WTC11 (cell line): ENCODE measurements around the gene C14orf93. TPM values are rescaled to one million over a fixed set of nuclear protein-coding genes. Genes with fewer than 3 reads are reported as not detected.

ENCODE experiments used
- ATAC-seq: fragments of 200-7000 bp; cut with Tn5 transposase; 2 replicates; pipeline ENCODE4 v1.10.0; 2021; ENCODE audit warnings: mild to moderate bottlenecking, moderate library complexity
- CTCF ChIA-PET: fragments of 300-600 bp; sonication (Branson Sonifier 250); formaldehyde crosslinking; loops from one replicate; lab custom pipeline; 2021; ENCODE audit warnings: antibody characterized with exemption; lab: Charles Lee
- POLR2A ChIA-PET: fragments of 350-600 bp; sonication (Branson Sonifier 250); formaldehyde crosslinking; loops from one replicate; lab custom pipeline; 2021; ENCODE audit warnings: antibody characterized with exemption; lab: Charles Lee
- DNase-seq: peaks from one replicate; pipeline ENCODE4 v3.0.0; 2021; ENCODE audit warnings: low spot score
- H3K27ac Mint-ChIP-seq: 2 replicates; pipeline ENCODE4 v1.8.0; 2021; ENCODE audit warnings: mixed read lengths
- H3K27me3 Mint-ChIP-seq: 2 replicates; pipeline ENCODE4 v1.8.0; 2021; ENCODE audit warnings: low read depth, mild to moderate bottlenecking, moderate library complexity, mixed read lengths
- H3K36me3 Mint-ChIP-seq: 2 replicates; pipeline ENCODE4 v1.8.0; 2021; ENCODE audit warnings: mixed read lengths
- H3K4me1 Mint-ChIP-seq: 2 replicates; pipeline ENCODE4 v1.8.0; 2022; ENCODE audit warnings: mixed read lengths
- H3K4me3 Mint-ChIP-seq: 2 replicates; pipeline ENCODE4 v1.8.0; 2021; ENCODE audit warnings: mild to moderate bottlenecking, moderate library complexity, mixed read lengths
- H3K9me3 Mint-ChIP-seq: 2 replicates; pipeline ENCODE4 v1.8.0; 2021; ENCODE audit warnings: mixed read lengths
- AFF4 ChIP-seq: sonication (generic); formaldehyde crosslinking; IDR thresholded peaks from 2 replicates; pipeline ENCODE4 v1.8.1; 2023; ENCODE audit warnings: mild to moderate bottlenecking, missing genetic modification reagents, borderline replicate concordance
- ATF2 ChIP-seq: sonication (generic); formaldehyde crosslinking; IDR thresholded peaks from 2 replicates; pipeline ENCODE4 v1.8.1; 2022; ENCODE audit warnings: low read depth, missing genetic modification reagents, borderline replicate concordance
- CREM ChIP-seq: sonication (generic); formaldehyde crosslinking; IDR thresholded peaks from 2 replicates; pipeline ENCODE4 v1.8.1; 2022; ENCODE audit warnings: mild to moderate bottlenecking, missing genetic modification reagents, moderate library complexity
- E2F5 ChIP-seq: sonication (generic); formaldehyde crosslinking; IDR thresholded peaks from 2 replicates; pipeline ENCODE4 v1.8.1; 2022; ENCODE audit warnings: mild to moderate bottlenecking, moderate library complexity, missing genetic modification reagents
- GRHL2 ChIP-seq: fragments of 250-450 bp; sonication (Bioruptor Pico); IDR thresholded peaks from 2 replicates; pipeline ENCODE4 v1.8.0; 2022; ENCODE audit warnings: mild to moderate bottlenecking, moderate library complexity; ENCODE audit not compliant: insufficient replicate concordance, severe bottlenecking
- GTF2I ChIP-seq: fragments of 250-450 bp; sonication (Bioruptor Pico); conservative IDR thresholded peaks from 2 replicates; pipeline ENCODE4 v1.4.0; 2021; ENCODE audit warnings: mild to moderate bottlenecking
- IRF1 ChIP-seq: sonication (generic); formaldehyde crosslinking; IDR thresholded peaks from 2 replicates; pipeline ENCODE4 v1.8.0; 2023; ENCODE audit warnings: missing genetic modification reagents
- MXD4 ChIP-seq: fragments of 250-450 bp; sonication (Bioruptor Pico); IDR thresholded peaks from 2 replicates; pipeline ENCODE4 v1.8.0; 2021; ENCODE audit warnings: mild to moderate bottlenecking, moderate library complexity, borderline replicate concordance
- MYBL2 ChIP-seq: sonication (generic); formaldehyde crosslinking; IDR thresholded peaks from 2 replicates; pipeline ENCODE4 v1.8.1; 2023; ENCODE audit warnings: mild to moderate bottlenecking, moderate library complexity, missing genetic modification reagents
- NR3C1 ChIP-seq: sonication (generic); formaldehyde crosslinking; conservative IDR thresholded peaks from 2 replicates; pipeline ENCODE4 v1.8.1; 2023; ENCODE audit warnings: low read depth, mild to moderate bottlenecking, missing genetic modification reagents
- PRRX2 ChIP-seq: fragments of 250-450 bp; sonication (Bioruptor Pico); IDR thresholded peaks from 2 replicates; pipeline ENCODE4 v1.8.0; 2021; ENCODE audit warnings: mild to moderate bottlenecking
- SOX15 ChIP-seq: fragments of 250-450 bp; sonication (Bioruptor Pico); IDR thresholded peaks from 2 replicates; pipeline ENCODE4 v1.9.0; 2021; ENCODE audit warnings: mild to moderate bottlenecking
- USF2 ChIP-seq: sonication (generic); formaldehyde crosslinking; IDR thresholded peaks from 2 replicates; pipeline ENCODE4 v1.8.1; 2023; ENCODE audit warnings: mild to moderate bottlenecking, missing genetic modification reagents, moderate library complexity
- ZNF138 ChIP-seq: sonication (generic); formaldehyde crosslinking; conservative IDR thresholded peaks from 2 replicates; pipeline ENCODE4 v1.8.1; 2022; ENCODE audit warnings: mild to moderate bottlenecking, moderate library complexity, missing genetic modification reagents
- ZNF219 ChIP-seq: sonication (generic); formaldehyde crosslinking; IDR thresholded peaks from 2 replicates; pipeline ENCODE4 v1.8.0; 2023; ENCODE audit warnings: missing genetic modification reagents, mild to moderate bottlenecking, borderline replicate concordance
- ZNF263 ChIP-seq: sonication (generic); formaldehyde crosslinking; IDR thresholded peaks from 2 replicates; pipeline ENCODE4 v1.8.1; 2022; ENCODE audit warnings: low read depth, mild to moderate bottlenecking, moderate library complexity, missing genetic modification reagents
- ZNF317 ChIP-seq: sonication (generic); formaldehyde crosslinking; IDR thresholded peaks from 2 replicates; pipeline ENCODE4 v1.8.1; 2023; ENCODE audit warnings: low read depth, mild to moderate bottlenecking, moderate library complexity, missing genetic modification reagents, borderline replicate concordance
- ZNF396 ChIP-seq: fragments of 250-450 bp; sonication (Bioruptor Pico); IDR thresholded peaks from 2 replicates; pipeline ENCODE4 v1.8.0; 2021; ENCODE audit warnings: mild to moderate bottlenecking, moderate library complexity, borderline replicate concordance
- total RNA-seq: library from RNA; stranded (reverse); gene quantifications from 3 replicates; pipeline ENCODE4 v1.2.3, GENCODE V29; 2021

Gene C14orf93
- total RNA-seq, 1 experiment from 2014 or later = 8.1 TPM

- CTCF ChIA-PET = interaction anchor here (0.6 to 3.9 kb wide), 23 partner anchors 8 to 297 kb away, joined by 3 to 76 read pairs (median 5); partner anchors contain the start of genes AJUBA, PRMT5, PSMB11 and PSMB5
- H3K27me3 Mint-ChIP-seq = peaks cover 3% of the 10 kb centered on the region; the same call in 1 of the 2 replicates
- DNase-seq = no peak
- H3K36me3 Mint-ChIP-seq = peaks cover 6% of the 10 kb centered on the region
- no peak for ATAC-seq
- H3K9me3 Mint-ChIP-seq = no peaks in the 10 kb centered on the region
- H3K27ac Mint-ChIP-seq = no peak overlapping the region
- POLR2A ChIA-PET = interaction anchor here (0.5 to 1.1 kb wide), 4 partner anchors 18 to 74 kb away, joined by 3 to 4 read pairs (median 3); no protein-coding TSS in a partner anchor
- no peak for TF ChIP-seq E2F5 (CRISPR knock-in tag)
- no peak for TF ChIP-seq SOX15
- TF ChIP-seq ZNF219 (CRISPR knock-in tag) = no peak
- TF ChIP-seq MXD4 (CRISPR knock-in tag) = no peak
- TF ChIP-seq PRRX2 (CRISPR knock-in tag) = no peak
- no peak for TF ChIP-seq IRF1 (CRISPR knock-in tag)
- no peak for TF ChIP-seq ATF2 (CRISPR knock-in tag)
- TF ChIP-seq ZNF396 (CRISPR knock-in tag) = no peak
- TF ChIP-seq AFF4 (CRISPR knock-in tag) = no peak
- no peak for TF ChIP-seq MYBL2 (CRISPR knock-in tag)
- no peak for TF ChIP-seq USF2
- TF ChIP-seq GRHL2 (CRISPR knock-in tag) = no peak
- no peak overlapping the region for H3K4me3 Mint-ChIP-seq
- H3K4me1 Mint-ChIP-seq = peaks cover 16% of the 10 kb centered on the region
Observed at GRCh38 chr14:23051141-23052057, 41.5 kb upstream of the C14orf93 start.

GRCh38 chr14:23049011-23049410 lies 39.1 kb upstream of the C14orf93 start:
- Mint-ChIP-seq H3K27ac (no peak overlapping the region), H3K9me3 (no peaks in the 10 kb centered on the region), H3K4me1 (peaks cover 12% of the 10 kb centered on the region), H3K36me3 (peaks cover 6% of the 10 kb centered on the region), H3K4me3 (no peak overlapping the region), H3K27me3 (no peaks in the 10 kb centered on the region)
- ATAC-seq = no peak
- ChIA-PET POLR2A (interaction anchor here (0.6 kb wide), 1 partner anchor 26 kb away, joined by 4 read pairs; no protein-coding TSS in a partner anchor), CTCF (interaction anchor here (1.4 to 4.0 kb wide), 2 partner anchors 53 to 63 kb away, joined by 7 to 25 read pairs; no protein-coding TSS in a partner anchor)
- TF ChIP-seq MYBL2 (CRISPR knock-in tag) (no peak), ZNF138 (no peak), PRRX2 (CRISPR knock-in tag) (no peak), NR3C1 (no peak), ZNF317 (CRISPR knock-in tag) (no peak), ZNF263 (CRISPR knock-in tag) (no peak), CREM (CRISPR knock-in tag) (no peak), GTF2I (CRISPR knock-in tag) (no peak)
- no peak for DNase-seq
